GM10266 (cell line): ENCODE results near the gene KLC1.

Experiments used
- DNase-seq: peaks from one replicate; pipeline ENCODE4 v3.0.0; 2012; ENCODE audit errors: extremely low spot score
- TF ChIP-seq, protein P1 (sequence below): IDR thresholded peaks from 2 replicates; pipeline ENCODE4 v1.5.1; 2012; ENCODE audit warnings: mild to moderate bottlenecking, low read depth; ENCODE audit not compliant: control insufficient read depth, insufficient read depth; ENCODE audit errors: missing control alignments

Gene KLC1

DNA sequence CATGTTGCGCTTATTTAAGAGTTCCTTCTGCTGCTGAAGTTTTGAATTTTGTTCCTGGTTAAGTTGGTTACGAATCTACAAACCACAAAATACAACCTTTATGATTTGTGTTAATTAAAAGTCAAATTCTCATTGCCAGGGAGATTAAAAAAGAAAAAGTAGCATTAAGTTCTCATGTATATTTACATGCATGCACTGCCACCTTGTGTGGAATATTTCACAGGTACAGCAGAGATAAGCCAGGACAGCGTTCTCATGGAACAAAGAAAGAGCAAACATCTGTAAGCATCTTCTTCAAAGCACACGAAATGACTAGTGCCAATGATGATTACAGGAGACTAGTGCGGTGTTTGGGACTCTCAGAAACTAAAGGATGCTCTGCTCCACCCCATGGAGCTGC is 120.8 kb downstream of the KLC1 start:
- no peak for DNase-seq
- TF ChIP-seq, protein P1, sequence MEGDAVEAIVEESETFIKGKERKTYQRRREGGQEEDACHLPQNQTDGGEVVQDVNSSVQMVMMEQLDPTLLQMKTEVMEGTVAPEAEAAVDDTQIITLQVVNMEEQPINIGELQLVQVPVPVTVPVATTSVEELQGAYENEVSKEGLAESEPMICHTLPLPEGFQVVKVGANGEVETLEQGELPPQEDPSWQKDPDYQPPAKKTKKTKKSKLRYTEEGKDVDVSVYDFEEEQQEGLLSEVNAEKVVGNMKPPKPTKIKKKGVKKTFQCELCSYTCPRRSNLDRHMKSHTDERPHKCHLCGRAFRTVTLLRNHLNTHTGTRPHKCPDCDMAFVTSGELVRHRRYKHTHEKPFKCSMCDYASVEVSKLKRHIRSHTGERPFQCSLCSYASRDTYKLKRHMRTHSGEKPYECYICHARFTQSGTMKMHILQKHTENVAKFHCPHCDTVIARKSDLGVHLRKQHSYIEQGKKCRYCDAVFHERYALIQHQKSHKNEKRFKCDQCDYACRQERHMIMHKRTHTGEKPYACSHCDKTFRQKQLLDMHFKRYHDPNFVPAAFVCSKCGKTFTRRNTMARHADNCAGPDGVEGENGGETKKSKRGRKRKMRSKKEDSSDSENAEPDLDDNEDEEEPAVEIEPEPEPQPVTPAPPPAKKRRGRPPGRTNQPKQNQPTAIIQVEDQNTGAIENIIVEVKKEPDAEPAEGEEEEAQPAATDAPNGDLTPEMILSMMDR = no peak
